ENCODE results near the gene CHSY3. TPM values are rescaled to one million over a fixed set of nuclear protein-coding genes. Genes with fewer than 3 reads are reported as not detected.

CHSY3 gene
- total RNA-seq, 1 donor from 2014 or later: not detected

DNA sequence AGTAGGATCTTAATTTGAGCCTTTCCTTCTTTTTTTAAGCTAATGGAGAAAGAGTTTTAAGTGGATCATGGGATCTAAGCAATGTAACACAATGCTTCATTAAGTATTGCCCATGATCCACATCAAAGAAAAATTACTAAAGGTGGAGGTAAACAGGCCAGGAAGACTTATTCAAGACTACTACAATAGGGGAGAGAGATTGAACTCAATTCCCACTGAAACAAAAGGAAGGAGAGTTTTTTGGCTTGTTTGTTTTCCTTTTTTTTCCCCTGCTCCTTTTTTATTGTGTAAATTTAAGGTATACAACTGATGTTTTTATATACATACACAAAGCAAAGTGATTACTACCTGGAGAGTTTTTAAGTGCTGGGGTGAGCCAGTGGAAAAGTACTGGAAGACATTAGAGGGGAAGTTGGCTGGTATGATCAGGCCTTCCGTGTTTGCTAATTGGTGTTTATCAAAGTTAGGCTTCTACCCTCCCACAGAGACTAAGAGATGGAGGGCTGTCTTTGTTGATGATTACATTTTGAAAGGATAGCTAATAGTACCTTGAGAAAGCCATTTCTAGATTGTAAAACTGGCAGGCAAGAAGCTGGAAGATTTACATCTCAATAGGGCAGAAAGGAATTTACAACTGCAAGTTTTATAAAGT lies 262.7 kb downstream of the CHSY3 start:
- H3K27ac Mint-ChIP-seq (ENCODE audit: unreplicated experiment): no peak overlapping the region
- no peaks in the 10 kb centered on the region for H3K27me3 Mint-ChIP-seq (ENCODE audit: unreplicated experiment)
- TF ChIP-seq CTCF (IDR thresholded peaks at IDR 0.05; ENCODE audit: partially characterized antibody, unreplicated experiment): no peak
- H3K4me3 Mint-ChIP-seq (ENCODE audit: unreplicated experiment): no peak overlapping the region
- H3K36me3 Mint-ChIP-seq (ENCODE audit: unreplicated experiment): no peaks in the 10 kb centered on the region
- peaks cover 1% of the 10 kb centered on the region for H3K4me1 Mint-ChIP-seq (ENCODE audit: low read depth, unreplicated experiment)
- no peak for DNase-seq
- no peaks in the 10 kb centered on the region for H3K9me3 Mint-ChIP-seq (ENCODE audit: unreplicated experiment)

GRCh38 chr5:130168211-130168610 lies 263.9 kb downstream of the CHSY3 start:
- Mint-ChIP-seq H3K27me3 (ENCODE audit: unreplicated experiment) (no peaks in the 10 kb centered on the region), H3K36me3 (ENCODE audit: unreplicated experiment) (no peaks in the 10 kb centered on the region), H3K27ac (ENCODE audit: unreplicated experiment) (no peak overlapping the region), H3K9me3 (ENCODE audit: unreplicated experiment) (no peaks in the 10 kb centered on the region), H3K4me3 (ENCODE audit: unreplicated experiment) (no peak overlapping the region), H3K4me1 (ENCODE audit: low read depth, unreplicated experiment) (peaks cover 1% of the 10 kb centered on the region)
- no peak for TF ChIP-seq CTCF (IDR thresholded peaks at IDR 0.05; ENCODE audit: partially characterized antibody, unreplicated experiment)
- DNase-seq: no peak

DNA sequence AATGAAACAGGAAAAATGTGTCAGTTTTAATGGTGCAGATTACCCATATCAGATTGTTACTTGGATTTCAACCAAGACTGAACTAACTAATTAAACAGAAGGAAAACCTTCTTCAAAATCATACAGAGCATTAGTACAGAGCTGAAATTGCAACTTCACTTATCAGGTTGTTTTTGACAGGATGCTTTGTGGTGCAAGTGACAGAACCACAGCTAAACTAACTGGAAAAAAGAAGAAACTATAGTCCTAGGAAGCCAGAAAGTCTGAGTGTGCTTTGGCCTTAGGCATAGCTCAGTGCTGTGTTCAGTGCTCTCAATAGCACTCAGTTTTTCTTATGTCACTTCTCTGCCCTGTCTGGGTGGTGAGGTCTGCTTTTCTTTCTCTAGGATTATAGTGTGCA lies 267.4 kb downstream of the CHSY3 start:
- no peaks in the 10 kb centered on the region for H3K27me3 Mint-ChIP-seq (ENCODE audit: unreplicated experiment)
- H3K36me3 Mint-ChIP-seq (ENCODE audit: unreplicated experiment): no peaks in the 10 kb centered on the region
- no peak overlapping the region for H3K4me3 Mint-ChIP-seq (ENCODE audit: unreplicated experiment)
- no peaks in the 10 kb centered on the region for H3K9me3 Mint-ChIP-seq (ENCODE audit: unreplicated experiment)
- no peak for DNase-seq
- H3K4me1 Mint-ChIP-seq (ENCODE audit: low read depth, unreplicated experiment): no peaks in the 10 kb centered on the region
- TF ChIP-seq CTCF (IDR thresholded peaks at IDR 0.05; ENCODE audit: partially characterized antibody, unreplicated experiment): no peak
- no peak overlapping the region for H3K27ac Mint-ChIP-seq (ENCODE audit: unreplicated experiment)

DNA sequence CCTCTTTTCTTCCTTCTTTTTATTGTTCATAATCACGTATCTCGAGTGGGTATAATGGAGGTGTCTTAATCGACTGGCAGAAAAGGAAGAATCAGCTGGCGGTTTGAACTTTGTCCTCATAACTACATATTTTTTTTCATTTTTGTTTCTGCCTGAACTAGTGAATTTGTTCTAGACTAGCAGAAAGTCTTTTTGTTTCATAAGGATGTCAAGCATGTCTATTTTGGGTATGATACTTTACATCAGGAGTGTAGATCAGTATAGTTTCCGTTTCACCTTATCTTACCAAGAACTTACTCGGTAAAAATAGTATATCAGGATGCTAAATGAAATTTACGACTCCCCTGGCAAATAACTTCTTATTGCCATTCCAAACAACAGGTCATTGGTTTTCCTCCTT lies 278.9 kb downstream of the CHSY3 start:
- Mint-ChIP-seq H3K27ac (ENCODE audit: unreplicated experiment) (no peak overlapping the region), H3K4me3 (ENCODE audit: unreplicated experiment) (no peak overlapping the region), H3K4me1 (ENCODE audit: low read depth, unreplicated experiment) (no peaks in the 10 kb centered on the region), H3K9me3 (ENCODE audit: unreplicated experiment) (no peaks in the 10 kb centered on the region), H3K36me3 (ENCODE audit: unreplicated experiment) (no peaks in the 10 kb centered on the region), H3K27me3 (ENCODE audit: unreplicated experiment) (no peaks in the 10 kb centered on the region)
- no peak for TF ChIP-seq CTCF (IDR thresholded peaks at IDR 0.05; ENCODE audit: partially characterized antibody, unreplicated experiment)
- DNase-seq: no peak

- H3K27ac Mint-ChIP-seq (ENCODE audit: unreplicated experiment): no peak overlapping the region
- H3K4me1 Mint-ChIP-seq (ENCODE audit: low read depth, unreplicated experiment): peaks cover 2% of the 10 kb centered on the region
- no peak for TF ChIP-seq CTCF (IDR thresholded peaks at IDR 0.05; ENCODE audit: partially characterized antibody, unreplicated experiment)
- H3K9me3 Mint-ChIP-seq (ENCODE audit: unreplicated experiment): no peaks in the 10 kb centered on the region
- no peak for DNase-seq
- no peaks in the 10 kb centered on the region for H3K27me3 Mint-ChIP-seq (ENCODE audit: unreplicated experiment)
- no peaks in the 10 kb centered on the region for H3K36me3 Mint-ChIP-seq (ENCODE audit: unreplicated experiment)
- no peak overlapping the region for H3K4me3 Mint-ChIP-seq (ENCODE audit: unreplicated experiment)
Measured at GRCh38 chr5:130189961-130190360, 285.7 kb downstream of the CHSY3 start.
